GM19452 (cell line): ENCODE measurements around the gene PIGM.

Experiments used
- ATAC-seq: cut with Tn5 transposase; IDR thresholded peaks from one replicate; pipeline ENCODE4 v1.9.1; 2021; ENCODE audit not compliant: unreplicated experiment

Gene PIGM

DNA sequence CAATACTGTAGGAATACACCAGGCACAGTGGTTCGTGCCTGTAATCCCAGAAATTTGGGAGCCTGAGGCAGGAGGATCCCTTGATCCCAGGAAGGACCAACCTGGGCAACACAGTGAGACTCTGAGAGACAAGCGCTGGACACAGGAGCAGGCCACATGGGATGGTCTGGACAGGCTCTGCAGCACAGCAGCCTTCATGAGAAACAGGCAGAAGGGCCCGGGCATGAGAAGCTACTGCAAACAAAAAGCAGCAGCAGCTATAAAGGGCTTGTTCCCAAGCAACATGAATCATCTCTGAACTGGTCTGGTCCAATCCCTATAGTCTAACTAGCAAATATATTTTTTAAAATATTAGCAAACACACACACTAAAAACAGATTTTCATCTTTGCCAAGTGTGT lies 42.2 kb downstream of the PIGM start:
- ATAC-seq, result no peak

DNA sequence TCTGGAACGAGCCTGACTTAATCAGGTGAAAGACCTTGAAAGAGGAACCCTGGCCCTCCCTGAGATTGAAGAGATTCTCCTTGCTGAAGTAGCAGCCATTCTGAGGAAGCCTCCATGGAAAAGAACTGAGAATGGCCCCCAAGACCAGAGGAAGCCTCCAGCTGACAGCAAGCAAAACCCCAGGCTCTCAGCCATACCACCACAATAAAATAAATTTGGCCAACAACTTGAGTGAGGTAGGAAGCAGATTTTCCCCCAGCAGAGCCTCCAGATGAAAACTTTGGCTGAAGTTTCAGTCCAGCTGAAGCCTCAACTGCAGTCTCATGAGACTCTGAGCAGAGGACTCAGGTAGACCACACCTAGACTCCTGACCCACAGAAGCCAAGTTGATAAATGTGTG lies 43.8 kb downstream of the PIGM start:
- ATAC-seq, result no peak

DNA sequence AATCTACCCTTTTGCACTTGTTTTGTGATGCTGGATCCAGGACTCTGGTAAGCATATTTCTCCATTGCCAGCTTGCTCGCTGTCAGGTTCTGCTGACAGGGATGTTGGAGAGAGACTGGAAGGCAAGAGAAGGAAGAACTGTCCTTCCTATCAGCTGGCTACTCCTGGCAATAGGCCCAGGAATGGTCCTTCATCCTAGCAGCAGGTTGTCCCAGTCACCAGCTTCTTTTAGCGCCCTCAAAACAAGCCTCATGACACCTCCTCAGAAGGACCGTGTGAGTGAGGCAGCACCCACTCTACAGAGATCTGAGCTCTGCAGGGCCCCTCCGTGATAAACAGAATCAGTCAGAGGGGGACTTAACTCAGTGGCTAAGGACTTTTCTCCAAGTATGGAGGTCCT lies 44.6 kb downstream of the PIGM start:
- ATAC-seq, result no peak

DNA sequence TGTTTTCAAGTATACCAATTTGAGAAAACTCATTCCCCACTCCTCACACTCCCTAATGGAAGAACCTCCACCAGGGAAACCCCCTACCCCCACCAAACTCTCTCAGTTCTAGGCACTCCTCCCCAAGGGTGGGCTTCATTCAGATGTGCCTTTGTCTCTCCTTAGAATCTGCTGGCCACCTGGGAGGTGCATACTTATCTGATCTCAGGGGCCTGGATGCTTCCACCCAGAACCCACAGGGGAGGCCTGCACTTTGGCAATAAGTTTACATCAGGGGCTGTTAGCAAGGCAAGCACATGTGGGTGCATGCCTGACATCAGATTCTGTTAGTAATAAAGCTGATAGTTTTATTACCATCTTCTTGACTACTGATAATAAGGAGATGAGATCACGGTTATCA lies 45.3 kb downstream of the PIGM start:
- no peak for ATAC-seq

DNA sequence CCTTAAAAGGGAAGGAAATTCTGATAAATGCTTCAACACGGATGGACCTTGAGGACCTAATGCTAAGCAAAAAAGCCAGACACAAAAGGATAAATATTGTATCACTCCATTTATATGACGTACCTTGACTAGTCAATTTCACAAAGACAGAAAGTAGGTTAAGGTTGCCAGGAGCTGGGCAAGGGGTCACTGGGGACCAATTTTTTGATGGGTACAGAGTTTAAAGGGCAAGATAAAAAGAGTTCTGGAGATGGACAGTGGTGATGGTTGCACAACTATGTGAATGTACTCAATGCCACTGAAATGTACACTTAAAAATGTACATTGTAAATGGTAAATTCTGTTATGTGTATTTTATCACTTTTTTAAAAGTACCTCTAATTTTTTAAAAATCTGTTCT lies 45.7 kb downstream of the PIGM start:
- ATAC-seq, result no peak

DNA sequence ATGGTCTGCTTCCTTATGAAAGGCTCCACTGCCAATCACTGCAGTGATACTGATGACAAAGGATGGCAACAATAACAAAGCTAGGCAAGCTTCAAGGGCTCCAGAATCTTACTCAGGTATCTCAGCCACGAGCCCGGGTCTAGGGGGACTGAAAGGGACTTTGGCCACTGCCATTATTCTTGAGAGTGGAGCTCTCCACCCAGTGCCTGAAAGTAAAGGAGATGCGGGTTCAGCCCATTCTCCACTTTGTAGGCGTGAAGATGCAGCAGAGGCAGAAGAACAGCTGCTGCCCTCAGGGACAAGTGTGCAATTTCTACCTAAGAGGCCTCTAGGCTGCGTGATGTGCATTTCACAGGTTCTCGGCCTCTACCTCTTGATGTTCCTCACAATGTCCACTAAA lies 46.3 kb downstream of the PIGM start:
- no peak for ATAC-seq

DNA sequence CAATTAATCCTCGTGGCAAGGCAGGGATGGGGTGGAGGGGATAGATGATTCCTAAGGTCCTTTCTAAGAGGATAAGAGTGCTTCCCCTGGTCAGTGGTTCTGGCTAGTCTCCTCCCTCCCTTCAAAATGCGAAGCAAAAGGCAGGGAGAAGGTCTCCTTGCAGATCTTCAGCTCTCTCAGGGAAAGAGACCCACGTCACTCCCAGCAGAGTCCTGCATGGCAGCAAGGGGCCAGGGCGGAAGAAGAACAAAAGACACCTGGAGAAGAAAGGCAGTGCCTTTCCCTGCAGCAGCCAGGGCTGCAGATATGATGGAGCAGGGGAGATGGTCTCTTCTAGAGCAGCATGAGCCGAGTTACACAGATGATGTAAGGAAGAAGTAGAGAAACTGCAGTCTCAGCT lies 48.1 kb downstream of the PIGM start:
- no peak for ATAC-seq

DNA sequence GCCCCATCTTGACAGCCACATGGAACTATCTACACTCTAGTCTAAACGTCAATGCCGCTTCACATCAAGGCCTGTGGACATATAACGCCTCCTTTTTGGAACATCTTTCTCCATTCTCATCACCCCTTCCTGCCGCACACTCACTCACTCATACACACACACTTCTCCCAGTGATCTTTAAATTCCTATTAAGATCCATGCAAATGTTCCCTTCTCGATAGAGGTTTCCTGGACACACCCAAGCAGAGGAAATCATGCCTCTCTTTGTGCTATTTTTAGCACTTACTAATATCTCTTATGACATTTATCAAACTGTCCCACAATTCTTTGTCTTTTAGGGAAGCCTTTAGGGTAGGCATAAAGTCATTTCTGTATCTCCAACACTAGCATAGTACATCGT lies 49.5 kb downstream of the PIGM start:
- no peak for ATAC-seq

DNA sequence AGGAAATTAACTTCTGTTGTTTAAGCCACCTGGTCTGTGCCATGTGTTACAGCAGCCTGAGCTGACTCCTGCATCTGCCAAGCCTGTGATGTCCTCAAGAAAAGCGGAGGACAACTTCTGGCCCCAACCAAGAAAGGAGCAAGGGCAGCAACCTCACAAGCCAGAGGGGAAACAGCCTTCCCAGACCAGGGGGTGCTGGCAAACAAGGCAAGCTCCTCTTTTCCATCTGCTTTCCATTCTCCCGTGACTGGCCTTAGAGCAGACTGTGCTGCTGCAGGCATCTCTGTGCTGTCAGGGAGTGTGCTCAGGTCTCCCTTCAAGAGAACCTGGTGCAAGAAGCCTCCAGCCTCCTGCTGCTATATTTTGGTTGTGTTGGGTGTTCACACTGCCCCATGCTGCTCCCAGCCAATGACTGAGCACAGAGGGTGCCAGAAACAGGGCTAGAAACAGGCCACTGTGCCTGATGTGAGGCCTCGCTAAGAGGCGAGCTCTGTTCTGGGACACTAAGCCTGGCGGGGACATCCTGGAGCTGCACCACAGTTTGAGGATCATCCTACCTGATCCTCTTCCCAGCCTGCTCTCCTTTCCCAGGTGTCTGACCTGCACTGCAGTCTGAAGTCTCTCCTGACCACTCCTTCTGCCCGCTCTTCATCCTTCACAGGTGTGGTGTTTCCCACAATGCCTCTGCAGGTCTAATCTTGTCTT lies 50.3 kb downstream of the PIGM start:
- no peak for ATAC-seq

DNA sequence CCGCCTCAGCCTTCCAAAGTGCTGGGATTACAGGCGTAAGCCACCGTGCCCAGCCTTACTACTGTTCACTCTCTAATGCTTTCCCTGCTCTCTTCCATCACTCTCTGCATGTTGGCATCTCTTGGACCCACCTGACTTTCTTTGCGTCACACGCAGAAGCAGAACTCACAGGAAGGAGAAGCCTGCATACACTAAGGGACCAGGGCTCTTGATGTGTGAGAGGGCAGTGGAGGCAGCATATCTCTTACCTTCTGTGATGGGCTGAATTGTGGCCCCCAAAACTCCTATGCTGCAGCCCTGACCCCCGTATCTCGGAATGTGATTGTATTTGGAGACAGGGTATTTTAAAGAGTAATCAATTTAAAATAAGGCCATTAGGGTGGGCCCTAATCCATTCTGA lies 51.0 kb downstream of the PIGM start:
- no peak for ATAC-seq

DNA sequence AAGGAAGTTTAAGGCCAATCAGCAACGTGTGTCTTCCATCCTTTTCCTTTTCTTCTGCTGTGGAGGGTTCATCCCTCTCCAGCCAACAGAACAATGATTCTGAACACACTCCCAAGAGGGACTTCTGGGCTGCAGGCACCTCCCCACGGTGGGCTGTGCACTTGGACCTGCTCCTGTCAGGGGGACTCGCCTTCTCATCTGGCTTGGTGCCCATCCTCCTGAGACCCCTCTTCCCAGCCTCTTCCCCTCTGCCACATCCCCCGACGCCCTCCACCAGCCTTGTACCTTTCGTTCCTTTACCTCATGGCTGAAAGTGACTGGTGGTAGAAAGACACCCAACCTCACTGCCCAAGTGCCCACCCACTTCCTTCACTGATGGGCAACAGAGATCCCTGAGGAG lies 51.7 kb downstream of the PIGM start:
- ATAC-seq, result no peak

DNA sequence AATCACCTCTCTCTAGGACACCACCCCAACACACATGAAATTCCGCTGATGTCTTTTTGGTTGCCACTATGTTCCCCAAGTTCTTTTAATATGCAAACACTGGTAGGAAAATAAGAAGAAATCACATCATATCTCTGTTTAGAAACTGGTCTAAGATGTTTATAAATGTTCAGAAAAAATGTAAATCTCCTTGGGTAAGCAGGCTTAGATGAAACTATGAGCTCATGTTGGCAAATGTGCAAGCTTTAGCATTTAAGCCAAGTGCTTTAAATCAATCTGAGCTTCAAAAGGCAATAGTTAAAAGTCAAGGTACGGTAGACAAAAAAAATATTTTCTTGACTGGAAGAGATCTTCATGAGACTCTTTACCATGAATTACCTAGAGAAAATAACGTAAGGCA lies 52.5 kb downstream of the PIGM start:
- ATAC-seq, result no peak

DNA sequence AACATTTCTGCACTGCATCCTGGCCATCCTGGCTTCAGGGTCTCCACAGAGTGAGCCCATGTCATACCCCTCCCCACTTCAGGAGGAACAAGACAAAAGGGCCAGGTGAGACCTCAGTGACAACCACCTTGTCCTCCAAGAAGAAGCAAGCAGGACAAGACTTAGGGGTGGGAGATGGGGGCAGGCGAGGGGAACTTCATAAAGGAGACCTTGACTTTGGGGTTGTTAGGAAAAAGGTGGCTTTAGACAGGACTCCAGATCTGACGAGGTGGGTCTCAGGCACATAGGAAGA lies 53.7 kb downstream of the PIGM start:
- no peak for ATAC-seq

DNA sequence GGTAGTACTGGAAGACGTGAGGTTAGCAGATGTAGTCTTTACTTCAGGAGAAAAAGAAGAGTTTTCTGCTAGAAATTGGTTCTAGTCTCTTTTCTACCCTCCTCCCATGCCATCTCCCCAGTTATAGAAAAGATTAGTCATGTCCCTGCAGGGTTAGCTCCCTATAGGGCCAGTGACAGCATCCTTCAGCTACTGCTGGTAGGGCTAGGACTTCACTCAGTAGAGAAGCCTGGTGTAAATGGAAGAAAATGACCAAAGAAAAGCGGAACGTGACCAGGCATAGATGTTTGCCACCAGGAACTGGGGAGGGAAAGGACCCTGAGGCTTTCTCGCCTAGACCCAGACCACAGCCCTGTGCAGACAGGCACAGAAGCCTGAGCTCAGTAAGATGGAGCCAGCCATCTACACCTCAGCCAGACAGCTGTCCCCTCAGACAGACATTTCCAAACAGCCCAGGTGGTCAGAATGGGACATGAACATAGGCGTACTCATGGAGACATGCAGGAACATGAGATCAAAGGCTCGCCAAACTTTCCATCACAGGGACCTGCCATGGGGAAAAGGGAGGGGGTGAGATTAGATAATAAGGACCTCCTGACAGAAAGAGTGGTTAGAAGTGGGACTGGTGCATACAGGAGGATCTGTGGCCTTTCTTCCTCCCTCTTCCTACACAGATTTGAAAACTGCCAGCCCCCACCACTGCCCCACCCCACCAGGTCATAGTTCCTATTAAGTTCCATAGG lies 54.3 kb downstream of the PIGM start:
- ATAC-seq, result no peak
